ENCODE data around the gene PRDX1.
A peak's percentile ranks its signal among the peaks of the same experiment; 100 is the strongest.

Gene PRDX1

DNA sequence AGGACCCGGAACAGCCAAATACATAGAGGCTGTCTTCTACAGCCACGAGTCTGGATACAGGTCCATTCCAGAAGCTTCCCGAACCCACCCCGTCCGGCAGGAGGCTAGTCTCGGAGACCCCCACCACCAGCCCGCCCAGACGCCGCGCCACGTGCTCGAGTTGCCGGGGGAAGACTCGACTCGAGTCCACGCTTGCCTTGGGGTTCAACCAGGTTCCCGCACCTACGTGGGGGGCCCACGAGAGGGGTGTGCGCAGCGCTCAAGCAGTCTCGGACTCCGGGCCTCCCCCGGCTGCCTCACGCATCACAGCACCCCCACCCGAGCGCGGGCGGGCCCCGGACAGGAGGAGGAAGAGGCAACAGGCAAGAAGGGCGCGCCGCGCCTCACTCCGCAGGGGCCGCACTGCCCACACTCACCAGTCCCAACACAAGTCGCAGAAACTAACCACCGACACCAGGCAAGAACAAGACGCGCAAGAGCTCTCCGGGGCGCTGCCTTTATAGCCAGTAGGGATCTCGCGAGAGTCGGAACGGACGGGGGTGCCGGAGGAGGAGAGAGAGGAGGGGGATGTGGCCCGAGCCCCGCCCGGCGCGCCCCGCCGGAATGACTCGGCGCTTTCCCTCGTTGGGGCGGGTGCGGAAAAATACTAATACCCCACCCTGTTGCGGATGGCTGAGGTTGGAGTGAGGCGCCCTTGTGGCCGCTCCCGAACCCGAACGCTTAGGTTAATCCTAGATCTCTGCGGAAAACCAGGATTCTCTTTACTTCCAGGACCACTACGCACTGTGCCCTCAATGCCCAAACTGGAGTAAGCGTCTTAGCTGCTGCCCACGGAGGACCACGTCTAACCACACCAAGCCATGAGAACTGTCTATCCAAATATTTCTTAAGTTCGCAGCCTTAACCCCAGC is at the start of gene PRDX1:
PRDX1 (minus strand) TSS at position 472 of the 911 bp plus-strand sequence. CDS start 2,841 bp downstream, outside the sequence.
- peak; percentile 98 to 99 for DNase-seq (ENCODE audit: low read depth in 2 of 2)

DNA sequence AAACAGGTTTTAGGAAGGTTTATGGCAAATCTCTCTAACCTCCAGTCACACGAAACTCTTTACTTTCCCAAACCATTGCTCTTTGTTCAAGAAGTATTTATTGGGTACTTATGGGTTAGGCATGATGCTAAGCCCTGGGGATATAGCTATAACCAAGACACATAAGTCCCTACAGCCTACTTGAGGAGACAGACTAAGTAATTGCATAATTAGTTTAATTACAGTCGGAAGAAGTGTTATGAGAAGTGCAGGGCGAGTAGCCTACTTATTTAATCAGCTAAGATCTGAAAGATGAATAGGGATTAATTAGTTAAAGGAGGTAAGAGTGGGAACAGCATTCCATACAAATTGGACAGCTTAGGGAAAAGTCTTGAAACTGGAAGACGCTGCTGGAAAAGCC is 48.9 kb upstream of the PRDX1 start:
- DNase-seq (ENCODE audit: low read depth in 2 of 2), result no peak

DNA sequence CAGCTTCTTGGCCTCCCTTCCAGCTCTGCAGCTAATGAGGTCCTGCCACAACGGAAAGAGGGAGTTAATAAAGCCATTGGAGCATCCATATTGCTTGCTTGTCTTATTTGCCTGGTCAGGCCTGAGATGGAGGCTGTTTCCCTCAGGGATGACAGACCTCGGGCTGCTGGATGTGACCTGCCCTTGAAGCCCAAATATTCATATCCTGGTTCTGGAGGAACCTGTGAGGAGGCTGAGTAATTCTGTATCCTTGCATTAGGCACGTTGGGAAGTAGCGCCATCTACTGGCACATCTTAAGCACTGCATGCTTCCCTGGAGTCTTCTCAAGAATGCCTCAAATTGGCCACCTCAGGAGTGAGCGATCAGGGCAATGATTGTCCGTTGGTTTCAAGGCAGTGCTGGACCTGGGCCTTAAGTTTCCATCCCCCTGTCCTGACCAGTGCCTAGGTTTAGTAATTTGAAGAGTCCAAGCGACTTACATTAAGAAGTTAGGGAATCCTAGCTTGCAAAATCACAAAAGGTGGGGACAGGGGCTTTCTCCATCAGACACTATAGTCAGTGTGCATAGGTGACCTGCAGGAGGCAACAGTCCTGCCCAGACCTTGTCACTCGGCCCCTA is 48.4 kb upstream of the PRDX1 start:
- peak; percentile 44 to 72 for DNase-seq (ENCODE audit: low read depth in 2 of 2)

DNA sequence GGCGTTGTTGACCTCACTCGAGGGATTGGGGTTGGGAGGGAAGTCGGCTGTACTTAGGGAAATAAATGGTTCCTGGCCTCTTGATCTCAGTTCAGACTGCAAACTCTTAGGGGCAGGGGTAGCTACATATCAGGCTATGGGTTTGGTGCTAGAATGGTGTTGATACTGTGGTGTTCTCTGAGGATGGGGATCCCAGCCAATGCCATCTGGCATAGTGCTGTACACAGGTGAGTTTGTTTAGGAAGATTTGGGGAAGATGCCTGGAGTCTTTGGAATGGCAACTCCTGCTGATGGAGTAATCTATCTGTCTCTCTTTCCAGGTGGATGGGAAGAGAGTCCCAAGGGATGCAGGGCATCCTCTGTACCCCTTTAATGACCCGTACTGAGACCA is 47.9 kb upstream of the PRDX1 start:
- no peak for DNase-seq (ENCODE audit: low read depth in 2 of 2)

DNA sequence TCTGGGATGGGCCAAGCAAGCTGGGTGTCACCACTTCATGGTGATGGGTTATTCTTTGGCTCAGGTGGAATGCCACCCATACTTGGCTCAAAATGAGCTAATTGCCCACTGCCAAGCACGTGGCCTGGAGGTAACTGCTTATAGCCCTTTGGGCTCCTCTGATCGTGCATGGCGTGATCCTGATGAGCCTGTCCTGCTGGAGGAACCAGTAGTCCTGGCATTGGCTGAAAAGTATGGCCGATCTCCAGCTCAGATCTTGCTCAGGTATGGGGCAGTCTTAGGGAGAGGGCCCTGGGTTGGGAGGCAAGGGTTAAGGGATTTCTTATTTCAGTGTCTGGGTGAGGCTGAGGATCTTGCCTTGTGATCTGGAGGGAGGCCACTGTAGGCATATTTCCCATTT is 46.7 kb upstream of the PRDX1 start:
- DNase-seq (ENCODE audit: low read depth in 2 of 2), result no peak

DNA sequence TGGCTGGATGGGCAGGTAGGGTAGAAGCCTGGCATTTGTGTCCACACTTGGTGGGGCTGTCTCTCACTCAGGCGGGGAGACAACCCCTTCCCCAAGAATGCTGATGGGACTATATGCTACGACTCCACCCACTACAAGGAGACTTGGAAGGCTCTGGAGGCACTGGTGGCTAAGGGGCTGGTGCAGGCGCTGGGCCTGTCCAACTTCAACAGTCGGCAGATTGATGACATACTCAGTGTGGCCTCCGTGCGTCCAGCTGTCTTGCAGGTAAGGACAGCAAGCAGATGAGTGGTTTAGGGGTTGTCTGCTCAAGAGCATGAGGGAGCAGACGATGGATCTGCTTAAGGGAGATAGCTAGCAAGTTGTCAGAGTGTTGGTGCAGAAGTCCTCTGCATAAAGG is 46.2 kb upstream of the PRDX1 start:
- no peak for DNase-seq (ENCODE audit: low read depth in 2 of 2)

DNA sequence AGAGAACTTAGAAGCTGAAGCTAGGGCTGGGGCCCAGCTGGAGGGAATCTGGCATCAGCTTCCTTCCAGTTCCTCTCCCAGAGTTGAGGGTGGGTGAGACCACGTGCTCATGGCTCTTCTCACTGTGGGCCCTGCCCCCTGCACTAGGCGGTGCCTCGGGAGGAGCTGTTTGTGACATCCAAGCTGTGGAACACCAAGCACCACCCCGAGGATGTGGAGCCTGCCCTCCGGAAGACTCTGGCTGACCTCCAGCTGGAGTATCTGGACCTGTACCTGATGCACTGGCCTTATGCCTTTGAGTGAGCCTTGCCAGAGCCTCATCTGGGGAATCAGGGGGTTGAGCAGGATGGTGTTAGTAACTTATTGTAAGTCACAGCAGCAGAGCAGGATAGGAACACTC is 45.0 kb upstream of the PRDX1 start:
- DNase-seq (ENCODE audit: low read depth in 2 of 2), result no peak

DNA sequence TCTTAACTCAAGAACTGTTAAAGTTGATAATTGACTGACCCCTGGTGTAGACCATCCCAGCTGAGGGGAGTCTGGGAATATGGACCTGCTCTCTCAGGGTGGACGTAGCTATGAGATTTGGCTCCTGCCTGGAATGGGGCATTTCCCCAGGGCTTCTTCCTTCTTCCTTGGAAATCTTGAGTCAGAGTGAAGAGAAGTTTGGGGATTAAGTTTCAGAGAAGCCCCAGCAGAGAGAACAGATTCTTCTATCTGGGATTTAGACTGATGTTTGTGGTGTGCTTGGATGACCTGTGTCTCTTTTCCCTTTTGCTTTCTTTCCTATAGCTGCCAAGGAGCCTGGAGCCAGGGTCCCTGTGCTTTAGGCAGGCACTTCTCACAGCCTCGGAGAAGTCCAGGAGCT is 42.2 kb upstream of the PRDX1 start:
- DNase-seq (ENCODE audit: low read depth in 2 of 2), result no peak

DNA sequence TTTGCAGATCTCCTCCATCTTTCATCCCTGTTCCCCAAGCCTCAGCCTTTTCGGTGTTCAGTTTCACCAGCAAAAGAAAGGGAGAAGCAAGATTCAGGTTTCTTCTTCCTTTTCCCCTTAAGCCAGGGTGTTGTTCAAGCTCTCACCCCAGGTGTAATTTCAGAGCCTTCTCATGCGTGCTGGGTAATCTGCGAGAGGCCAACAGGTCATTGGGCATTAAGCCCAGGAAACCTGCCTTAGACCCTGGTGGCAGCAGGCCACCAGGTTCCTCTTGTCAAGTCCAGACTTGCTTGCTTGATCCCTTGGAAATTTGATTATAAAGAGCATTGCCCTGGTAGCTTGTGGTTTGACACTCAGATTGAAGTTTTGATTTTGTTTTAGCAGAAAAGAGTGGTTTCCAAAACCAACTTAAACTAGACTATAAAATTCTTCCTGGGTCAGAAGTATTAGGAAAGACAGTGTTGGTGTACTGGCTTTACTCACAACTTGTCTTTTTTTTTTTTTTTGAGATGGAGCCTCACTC is 35.8 kb upstream of the PRDX1 start:
- DNase-seq (ENCODE audit: low read depth in 2 of 2), result no peak

DNA sequence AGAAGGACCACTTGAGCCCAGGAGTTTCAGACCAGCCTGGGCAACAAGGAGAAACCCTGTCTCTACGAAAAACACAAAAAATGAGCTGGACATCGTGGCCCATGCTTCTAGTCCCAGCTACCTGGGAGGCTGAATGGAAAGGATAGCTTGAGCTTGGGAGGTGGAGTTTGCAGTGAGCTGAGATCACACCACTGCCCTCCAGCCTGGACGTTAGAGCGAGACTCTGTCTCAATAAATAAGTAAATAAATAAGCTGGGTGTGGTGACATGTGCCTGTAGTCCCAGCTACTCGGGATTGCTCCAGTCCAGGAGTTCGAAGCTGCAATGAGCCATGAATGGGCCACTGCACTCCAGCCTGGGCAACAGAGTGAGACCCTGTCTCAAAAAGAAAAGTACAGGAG is 32.5 kb upstream of the PRDX1 start:
- no peak for DNase-seq (ENCODE audit: low read depth in 2 of 2)

DNA sequence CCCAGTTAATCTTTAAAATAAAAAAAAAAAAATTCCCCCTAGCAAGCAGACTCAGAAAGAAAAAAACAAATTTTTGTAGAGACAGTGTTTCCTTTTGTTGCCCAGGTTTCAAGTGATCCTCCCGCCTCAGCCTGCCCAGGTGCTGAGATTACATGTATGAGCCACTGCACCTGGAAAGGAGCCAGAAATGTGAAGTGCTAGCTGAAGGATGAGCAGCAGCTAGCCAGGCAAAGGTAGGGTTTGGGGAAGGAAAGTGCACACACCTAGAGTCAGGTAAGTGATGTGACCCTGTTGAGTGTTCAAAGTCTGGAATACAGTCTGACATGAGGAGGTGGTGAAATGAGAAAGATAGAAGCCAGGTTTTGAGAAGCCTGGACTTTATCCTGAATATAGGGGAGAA is 30.6 kb upstream of the PRDX1 start:
- DNase-seq (ENCODE audit: low read depth in 2 of 2), result no peak

DNA sequence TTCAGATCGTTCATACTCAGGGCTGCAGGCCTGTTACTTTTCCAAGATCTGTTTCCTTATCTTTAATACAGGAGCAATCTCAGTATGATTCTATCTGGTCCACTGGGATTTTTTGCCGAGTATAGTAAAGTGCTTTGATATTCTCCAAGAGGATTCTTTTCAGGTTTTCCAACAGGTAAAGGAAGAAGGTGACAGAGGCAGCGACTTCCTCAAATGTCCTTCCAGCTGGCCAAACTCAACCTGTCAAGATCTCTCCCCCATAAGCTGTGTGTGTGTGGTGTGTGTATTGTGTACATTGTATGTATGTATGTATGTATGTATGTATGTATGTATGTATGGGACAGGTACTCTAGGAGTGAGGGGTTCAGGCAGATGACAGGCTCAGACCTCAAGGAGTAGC is 30.0 kb upstream of the PRDX1 start:
- no peak for DNase-seq (ENCODE audit: low read depth in 2 of 2)

DNA sequence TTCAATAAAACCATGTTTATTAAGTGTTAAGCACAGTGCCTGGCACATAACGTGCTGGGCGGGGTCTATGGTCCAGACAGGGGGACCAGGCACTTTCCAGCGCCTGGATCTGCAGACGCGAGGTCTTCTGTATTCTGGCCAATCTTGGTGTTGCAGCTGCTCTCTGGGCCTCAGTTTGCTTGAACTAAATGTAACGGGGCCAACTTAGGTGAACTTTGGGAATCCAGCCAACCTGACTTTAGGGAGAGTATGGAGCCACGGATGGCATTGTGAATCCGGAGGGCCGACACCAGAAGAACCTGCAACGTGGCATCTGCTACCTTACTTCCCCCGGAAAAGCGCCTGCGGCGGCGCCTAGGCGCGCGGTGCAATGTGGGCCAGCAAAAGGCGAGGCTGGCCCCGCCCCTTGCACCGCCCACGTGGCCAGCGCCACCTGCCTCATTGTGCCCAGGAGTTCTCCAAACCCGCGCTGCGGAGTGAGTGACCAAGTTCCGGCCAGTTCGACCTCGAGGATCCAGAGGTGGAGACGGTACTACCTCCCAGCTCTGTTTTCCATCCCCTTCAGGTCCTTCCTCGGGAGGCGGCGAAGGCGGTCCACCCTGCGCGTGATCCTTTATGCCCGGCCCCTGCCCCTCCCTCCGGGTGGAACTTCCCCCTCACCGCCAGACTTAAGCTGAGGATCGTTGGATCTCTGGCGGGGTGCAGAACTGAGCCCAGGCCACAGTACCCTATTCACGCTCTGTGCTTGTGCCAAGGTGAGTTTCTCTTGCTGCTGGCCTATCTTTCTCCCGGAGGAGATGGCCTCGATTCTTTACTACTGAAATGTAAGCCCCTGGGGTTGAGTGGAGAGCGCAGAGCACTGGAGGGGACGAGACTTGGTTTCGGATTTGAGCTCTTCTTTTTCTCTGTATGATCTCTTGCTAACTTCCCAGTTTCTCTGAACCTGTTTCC is 29.0 kb upstream of the PRDX1 start, which contains the start of gene AKR1A1:
AKR1A1 (plus strand) TSS at position 426 of the 951 bp plus-strand sequence. CDS start 10,969 bp downstream, outside the sequence.
- DNase-seq (ENCODE audit: low read depth in 2 of 2), result peak; percentile 83 to 90

DNA sequence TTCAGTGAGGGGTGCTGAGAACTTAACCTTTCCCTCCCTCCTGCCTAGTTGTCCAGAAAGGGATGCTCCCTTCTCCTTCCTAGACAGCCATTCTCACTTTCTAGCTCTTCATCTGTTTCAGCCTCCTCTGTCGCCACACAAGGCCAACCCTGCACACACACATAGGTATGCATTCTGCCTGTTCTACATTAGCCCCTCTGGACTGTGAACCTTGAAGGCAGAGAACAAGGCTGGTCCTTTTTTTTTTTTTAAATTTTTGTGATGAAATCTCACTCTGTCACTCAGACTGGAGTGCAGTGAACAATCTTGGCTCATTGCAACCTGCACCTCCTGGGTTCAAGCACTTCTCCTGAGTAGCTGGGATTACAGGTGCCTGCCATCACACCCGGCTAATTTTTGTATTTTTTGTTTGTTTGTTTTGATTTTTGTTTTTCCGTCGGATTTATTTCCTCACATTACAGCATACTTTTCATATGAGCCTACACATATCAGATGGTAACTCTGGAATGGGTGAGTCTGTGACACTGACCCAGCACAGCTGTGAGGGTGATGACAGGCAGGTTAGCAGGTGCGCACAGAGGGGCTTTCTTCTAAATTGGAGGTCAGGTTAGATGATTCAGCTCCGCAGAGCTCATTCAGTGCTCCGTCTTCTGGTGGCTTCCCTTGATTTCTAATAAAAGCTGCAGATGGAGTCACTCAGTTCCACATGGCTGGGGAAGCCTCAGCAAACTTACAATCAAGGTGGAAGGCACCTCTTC is 24.0 kb upstream of the PRDX1 start:
- no peak for DNase-seq (ENCODE audit: low read depth in 2 of 2)

DNA sequence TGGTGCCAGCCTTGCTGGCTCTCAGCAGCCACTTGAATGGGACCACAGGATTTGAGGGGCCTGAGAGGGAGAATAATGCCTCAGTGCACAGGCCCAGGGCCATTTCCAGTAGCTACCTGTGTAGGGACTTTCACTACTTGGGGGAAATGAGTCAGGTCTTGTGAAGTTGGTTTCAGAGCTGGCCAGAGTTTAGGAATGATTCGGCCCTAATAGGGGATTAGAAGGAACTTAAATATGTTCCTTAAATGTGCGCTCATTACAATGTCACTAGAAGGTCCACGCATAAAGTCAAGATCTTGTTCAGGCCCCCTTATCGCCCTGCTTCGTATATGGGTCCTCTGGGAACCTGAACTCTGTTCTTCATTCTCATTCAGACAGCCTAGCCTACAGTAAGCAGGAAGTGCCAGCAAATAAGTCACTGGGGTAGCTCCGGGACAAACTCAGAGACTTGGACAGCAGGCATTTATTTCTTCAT is 23.4 kb upstream of the PRDX1 start:
- no peak for DNase-seq (ENCODE audit: low read depth in 2 of 2)

DNA sequence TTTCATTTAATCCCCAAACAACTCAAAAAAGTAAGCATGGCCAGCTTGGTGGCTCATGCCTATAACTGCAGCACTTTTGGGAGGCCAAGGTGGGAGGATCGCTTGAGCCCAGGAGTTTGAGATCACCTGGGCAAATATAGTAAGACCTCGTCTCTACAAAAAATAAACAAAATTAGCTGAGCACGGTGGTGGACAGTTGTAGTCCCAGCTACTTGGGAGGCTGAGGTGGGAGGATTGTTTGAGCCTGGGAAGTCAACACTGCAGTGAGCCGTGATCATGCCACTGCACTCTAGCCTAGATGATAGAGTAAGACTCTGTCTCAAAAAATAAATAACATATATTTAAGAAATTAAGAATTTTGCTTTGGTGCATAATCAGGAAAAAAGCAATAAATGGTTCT is 22.8 kb upstream of the PRDX1 start:
- DNase-seq (ENCODE audit: low read depth in 2 of 2), result no peak

DNA sequence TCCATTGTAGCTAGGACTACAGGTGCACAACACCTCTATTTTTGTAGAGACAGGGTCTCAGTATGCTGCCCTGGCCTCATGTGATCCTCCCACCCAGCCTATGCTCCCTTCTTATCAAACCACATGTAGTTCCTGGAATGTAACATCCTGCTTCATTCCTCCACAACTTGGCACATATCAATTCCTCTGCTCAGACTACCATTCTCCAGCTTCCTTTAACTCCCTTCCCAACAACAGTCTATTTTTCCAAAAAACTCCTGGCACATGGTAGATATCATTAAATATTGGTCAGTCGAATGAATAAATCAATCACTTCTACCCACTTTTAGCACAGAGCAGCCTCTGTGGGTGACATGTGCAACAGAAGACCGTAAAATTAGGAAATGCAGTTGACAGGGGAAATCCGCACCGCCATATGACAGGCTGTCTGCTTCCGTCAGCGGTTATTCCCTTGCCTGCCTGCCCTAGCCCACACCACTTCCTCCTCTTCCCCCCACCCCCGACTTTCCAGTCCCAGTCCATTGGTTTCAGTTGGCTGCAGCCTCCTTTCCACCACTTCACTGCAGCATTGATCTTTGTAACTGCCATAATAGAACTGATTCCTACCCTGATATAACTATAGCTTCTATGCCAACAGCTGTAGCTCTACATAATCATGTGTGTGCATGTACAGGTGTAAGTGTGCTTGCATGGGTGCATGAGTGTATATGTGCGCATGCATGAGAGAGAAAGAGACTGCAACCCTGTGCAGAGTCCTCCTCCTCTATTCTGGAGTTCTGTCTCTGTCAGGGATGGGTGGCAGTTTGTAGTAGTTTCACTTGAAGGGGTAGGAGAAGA is 22.1 kb upstream of the PRDX1 start:
- DNase-seq (ENCODE audit: low read depth in 2 of 2), result peak; percentile 49 to 62

DNA sequence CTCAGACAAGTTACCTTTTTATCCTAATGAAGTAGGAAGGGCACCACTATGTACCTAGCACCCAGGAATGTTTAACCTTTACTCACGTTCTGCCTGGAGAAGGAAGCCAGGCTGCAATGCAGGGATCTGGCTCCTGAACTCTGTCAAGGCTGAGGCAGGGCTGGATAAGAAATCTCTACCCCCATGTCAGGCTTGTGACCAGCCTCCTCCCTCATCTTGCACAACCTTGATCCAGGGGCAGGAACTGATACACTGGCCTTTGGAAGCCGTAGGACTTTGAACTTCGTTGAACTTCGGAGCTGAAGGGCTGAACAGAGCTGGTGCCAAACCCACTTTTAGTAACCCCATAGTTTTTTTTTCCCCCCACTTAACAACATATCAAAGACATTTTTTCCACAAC is 20.9 kb upstream of the PRDX1 start:
- DNase-seq (ENCODE audit: low read depth in 2 of 2), result no peak

DNA sequence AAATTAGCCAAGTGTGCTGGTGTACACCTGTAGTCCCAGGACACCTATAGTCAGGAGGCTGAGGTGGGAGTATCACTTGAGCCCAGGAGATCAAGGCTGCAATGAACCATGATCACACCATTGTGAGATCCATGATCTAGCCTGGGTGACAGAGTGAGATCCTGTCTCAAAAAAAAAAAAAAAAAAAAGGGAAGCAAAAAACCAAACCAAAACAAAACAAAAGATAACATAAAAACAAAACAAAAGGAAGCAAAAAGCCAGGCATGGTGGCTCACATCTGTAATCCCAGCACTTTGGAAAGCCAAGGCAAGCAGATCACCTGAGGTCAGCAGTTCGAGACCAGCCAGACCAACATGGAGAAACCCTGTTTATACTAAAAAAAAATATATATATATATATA is 19.5 kb upstream of the PRDX1 start:
- no peak for DNase-seq (ENCODE audit: low read depth in 2 of 2)

DNA sequence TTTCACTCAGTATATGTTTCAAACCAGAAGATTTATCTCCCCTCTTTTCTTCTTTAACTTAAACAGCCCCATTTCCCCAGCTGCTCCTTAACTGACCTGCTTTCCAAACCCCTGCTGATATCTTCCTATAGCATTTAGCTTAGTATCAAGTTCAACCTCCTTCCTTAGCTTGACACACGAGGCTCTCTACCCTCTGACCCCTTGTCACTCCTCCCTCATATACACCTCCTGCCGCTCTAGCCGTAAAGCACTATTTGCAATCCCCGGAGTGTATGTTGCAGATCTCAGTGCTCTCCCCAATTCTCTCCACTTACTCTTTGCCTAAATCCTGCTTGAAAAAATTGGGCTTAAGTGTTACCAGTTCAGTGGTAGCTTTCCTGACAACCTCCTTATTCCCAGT is 15.2 kb upstream of the PRDX1 start:
- DNase-seq (ENCODE audit: low read depth in 2 of 2), result no peak

All from stimulated activated CD4-positive, alpha-beta T cell treated with anti-CD3 and anti-CD28 coated beads, Interleukin-1b, Interleukin-23, amount 100 ng/mL, for 4 hours (primary cell).